Glutamatergic neuron (in vitro differentiated cells): ENCODE measurements around the gene UGT3A1. TPM values are rescaled to one million over a fixed set of nuclear protein-coding genes. Genes with fewer than 3 reads are reported as not detected.
"Not testable (repeated sequence)": the region's sequence is repeated elsewhere in the genome, so short reads cannot be mapped to it uniquely, and the experiment has no call there.

ENCODE experiments used
- DNase-seq: peaks from one replicate; pipeline ENCODE4 v3.0.0; 2022
- H3K27ac Mint-ChIP-seq: one replicate; pipeline ENCODE4 v1.8.0; 2020; ENCODE audit warnings: mild to moderate bottlenecking, mixed read lengths, inconsistent platforms; ENCODE audit not compliant: unreplicated experiment
- H3K27me3 Mint-ChIP-seq: one replicate; pipeline ENCODE4 v1.8.0; 2020; ENCODE audit warnings: mild to moderate bottlenecking, moderate library complexity, mixed read lengths, inconsistent platforms; ENCODE audit not compliant: unreplicated experiment
- H3K36me3 Mint-ChIP-seq: one replicate; pipeline ENCODE4 v1.8.0; 2020; ENCODE audit warnings: mild to moderate bottlenecking, mixed read lengths, inconsistent platforms; ENCODE audit not compliant: unreplicated experiment
- H3K4me1 Mint-ChIP-seq: one replicate; pipeline ENCODE4 v1.8.0; 2020; ENCODE audit warnings: mild to moderate bottlenecking, low read depth, mixed read lengths, inconsistent platforms; ENCODE audit not compliant: unreplicated experiment
- H3K4me3 Mint-ChIP-seq: one replicate; pipeline ENCODE4 v1.8.0; 2020; ENCODE audit warnings: mild to moderate bottlenecking, mixed read lengths, inconsistent platforms; ENCODE audit not compliant: unreplicated experiment
- H3K9me3 Mint-ChIP-seq: one replicate; pipeline ENCODE4 v1.8.0; 2020; ENCODE audit warnings: mild to moderate bottlenecking, moderate library complexity, mixed read lengths, inconsistent platforms; ENCODE audit not compliant: unreplicated experiment
- CTCF ChIP-seq: fragments of 200-600 bp; sonication (generic); IDR thresholded peaks from one replicate; pipeline ENCODE4 v1.5.0; 2021; ENCODE audit not compliant: partially characterized antibody, unreplicated experiment
- long read RNA-seq: library from polyadenylated mRNA; unstranded; transcript quantifications from one replicate; pipeline ENCODE4 v2.0.0, GENCODE V29; 2020; ENCODE audit not compliant: unreplicated experiment
- total RNA-seq: library from RNA; stranded (reverse); fragmentation: NEBNext Ultra II Directional; extraction: Animal tissue kit (Norgen Biotek cat#: 25700); gene quantifications from one replicate; pipeline ENCODE4 v1.2.1, GENCODE V29; 2021; ENCODE audit not compliant: unreplicated experiment

The UGT3A1 gene
- not detected for total RNA-seq
- long read RNA-seq, result 0 reads

- H3K4me1 Mint-ChIP-seq, result peaks cover 4% of the 10 kb centered on the region
- no peak for TF ChIP-seq CTCF
- H3K36me3 Mint-ChIP-seq, result no peaks in the 10 kb centered on the region
- H3K27ac Mint-ChIP-seq, result no peak within 1 kb of the TSS
- peaks cover 1% of the 10 kb centered on the region for H3K27me3 Mint-ChIP-seq
- H3K4me3 Mint-ChIP-seq, result peak within 1 kb of the TSS; percentile 78
- peaks cover 1% of the 10 kb centered on the region for H3K9me3 Mint-ChIP-seq
- peak; percentile 39 for DNase-seq
Measured at GRCh38 chr5:35990941-35991611, at the start of gene UGT3A1. Gene UGT3A1 (minus strand): TSS chr5:35991390. CDS start chr5:35991240, 150 bp downstream.

- no peaks in the 10 kb centered on the region for H3K4me1 Mint-ChIP-seq
- H3K4me3 Mint-ChIP-seq, result no peak overlapping the region
- H3K9me3 Mint-ChIP-seq, result peaks cover 2% of the 10 kb centered on the region
- no peak for TF ChIP-seq CTCF
- no peaks in the 10 kb centered on the region for H3K27me3 Mint-ChIP-seq
- H3K27ac Mint-ChIP-seq, result no peak overlapping the region
- no peak for DNase-seq
- H3K36me3 Mint-ChIP-seq, result peaks cover 4% of the 10 kb centered on the region
Measured at GRCh38 chr5:36035696-36036095, 44.5 kb upstream of the UGT3A1 start.

- H3K27ac Mint-ChIP-seq, H3K9me3 Mint-ChIP-seq, H3K4me3 Mint-ChIP-seq, H3K27me3 Mint-ChIP-seq, DNase-seq, H3K36me3 Mint-ChIP-seq, H3K4me1 Mint-ChIP-seq: not testable (repeated sequence)
Measured at GRCh38 chr5:36034536-36035134, 43.4 kb upstream of the UGT3A1 start.

- no peaks in the 10 kb centered on the region for H3K4me1 Mint-ChIP-seq
- no peak for TF ChIP-seq CTCF
- H3K9me3 Mint-ChIP-seq, result peaks cover 2% of the 10 kb centered on the region
- DNase-seq, result no peak
- no peak overlapping the region for H3K4me3 Mint-ChIP-seq
- no peaks in the 10 kb centered on the region for H3K27me3 Mint-ChIP-seq
- peaks cover 4% of the 10 kb centered on the region for H3K36me3 Mint-ChIP-seq
- no peak overlapping the region for H3K27ac Mint-ChIP-seq
Measured at GRCh38 chr5:36033486-36033885, 42.3 kb upstream of the UGT3A1 start.

- Mint-ChIP-seq H3K36me3 (peaks cover under 1% of the 10 kb centered on the region), H3K4me3 (no peak overlapping the region), H3K27ac (no peak overlapping the region), H3K9me3 (peaks cover 2% of the 10 kb centered on the region), H3K27me3 (no peaks in the 10 kb centered on the region), H3K4me1 (no peaks in the 10 kb centered on the region)
- TF ChIP-seq CTCF, result no peak
- no peak for DNase-seq
Measured at GRCh38 chr5:36033047-36033446, 41.9 kb upstream of the UGT3A1 start.
